ENCODE data around the gene EFHD2.

Gene EFHD2

DNA sequence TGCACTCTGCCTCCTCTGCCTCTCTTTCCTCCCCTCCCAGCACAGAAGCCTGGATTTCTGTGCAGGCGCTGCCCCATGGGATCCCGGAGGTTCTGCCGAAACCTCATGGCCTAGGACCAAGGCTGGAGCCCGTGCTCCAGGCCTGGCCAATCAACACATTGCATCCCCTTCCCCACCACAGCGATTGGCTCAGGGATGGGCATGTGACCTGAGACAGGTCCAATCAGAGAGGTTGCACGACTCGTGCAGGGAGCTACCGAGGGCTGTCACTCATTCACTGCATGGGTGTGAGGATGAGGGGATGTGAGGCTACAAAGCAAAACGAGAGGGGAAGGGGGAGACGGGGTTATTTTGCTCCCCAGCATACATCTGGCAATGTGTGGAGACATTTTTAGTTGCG lies 62.9 kb downstream of the EFHD2 start:
- no peak for DNase-seq

DNA sequence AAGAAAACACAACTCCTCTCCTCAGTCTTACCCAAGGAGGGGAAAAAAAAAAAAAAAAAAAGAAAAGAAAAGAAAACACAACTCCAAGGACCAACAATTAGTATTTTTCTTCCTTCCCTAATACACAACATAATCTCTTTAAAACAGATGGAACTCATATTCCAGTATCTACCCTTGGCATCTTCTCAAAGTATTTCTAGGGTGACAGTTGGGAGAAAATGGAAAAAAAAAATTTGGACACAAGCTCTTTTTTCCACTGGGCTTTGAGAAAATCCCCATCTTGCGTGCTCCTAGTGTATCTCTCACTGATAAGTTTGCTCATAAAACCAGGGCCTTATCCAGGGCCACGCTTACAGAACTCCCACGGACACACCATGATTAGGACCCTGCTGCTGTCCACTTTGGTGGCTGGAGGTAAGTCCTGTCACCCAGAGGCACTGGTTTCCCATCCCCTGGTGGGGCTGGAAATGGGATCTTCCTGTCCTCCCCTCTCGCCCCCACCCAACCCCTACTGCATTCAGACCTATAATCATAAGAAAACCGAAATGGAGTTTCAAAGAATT lies 66.1 kb downstream of the EFHD2 start, which contains the start of gene CELA2B:
TSS of gene CELA2B (plus strand) at position 353 of the 563 bp plus-strand sequence. CDS start at position 375, 22 bp downstream.
- no peak for DNase-seq

DNA sequence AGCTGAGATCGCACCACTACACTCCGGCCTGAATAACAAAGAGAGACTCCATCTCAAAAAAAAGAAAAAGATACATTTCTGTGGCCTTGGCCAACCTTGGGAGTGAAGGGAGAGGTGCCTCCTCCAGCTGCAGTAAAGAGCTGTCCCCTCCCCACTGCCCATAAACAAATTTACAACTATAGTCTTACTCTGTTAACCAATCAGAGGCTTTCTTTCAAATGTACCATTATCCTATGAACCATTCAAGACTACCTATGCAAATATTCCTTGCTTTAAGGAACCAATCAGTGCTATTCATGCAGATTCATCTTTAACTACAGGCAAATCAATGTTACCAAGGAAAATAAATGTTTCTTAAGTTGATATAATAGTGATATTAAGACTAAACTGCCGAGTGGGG lies 67.2 kb downstream of the EFHD2 start:
- no peak for DNase-seq

DNA sequence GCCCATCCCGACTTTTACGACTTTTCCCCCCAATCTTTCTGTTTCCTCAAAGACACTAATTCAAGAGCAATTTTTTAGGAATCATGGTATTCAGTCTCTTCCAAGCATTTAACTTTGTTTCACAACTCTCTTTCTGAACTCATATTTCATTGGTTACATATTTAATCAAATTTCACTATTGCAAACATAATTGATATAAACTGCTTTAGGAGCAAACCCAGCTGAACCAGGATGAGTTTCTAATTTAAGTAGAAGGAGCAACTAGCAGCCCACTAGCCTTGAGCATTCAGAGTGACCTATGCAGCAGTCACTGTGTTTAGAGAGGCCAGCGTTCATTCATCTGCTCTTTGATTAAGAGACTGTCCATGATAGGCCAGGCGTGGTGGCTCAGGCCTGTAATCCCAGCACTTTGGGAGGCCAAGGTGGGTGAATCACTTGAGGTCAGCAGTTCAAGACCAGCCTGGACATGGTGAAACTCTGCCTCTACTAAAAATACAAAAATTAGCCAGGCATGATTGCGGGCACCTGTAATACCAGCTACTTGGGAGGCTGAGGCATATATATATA lies 68.0 kb downstream of the EFHD2 start:
- no peak for DNase-seq
